SK-N-SH treated with all-trans-retinoic acid at 6 μM for 48 hours (cell line): ENCODE measurements around the gene NEK1.

ENCODE experiments used
- ATAC-seq: fragments of 200-7000 bp; cut with Tn5 transposase; 3 replicates; pipeline ENCODE4 v1.9.1; 2020; ENCODE audit warnings: mild to moderate bottlenecking, moderate library complexity
- BACH2 ChIP-seq: fragments of 250-450 bp; sonication (Bioruptor Pico); IDR thresholded peaks from 2 replicates; pipeline ENCODE4 v1.9.0; 2021; ENCODE audit warnings: mild to moderate bottlenecking, borderline replicate concordance
- CSDC2 ChIP-seq: fragments of 250-450 bp; sonication (Bioruptor Pico); IDR thresholded peaks from 2 replicates; pipeline ENCODE4 v1.5.0; 2020; ENCODE audit warnings: mild to moderate bottlenecking, moderate library complexity
- CSRNP3 ChIP-seq: fragments of 250-450 bp; sonication (Bioruptor Pico); IDR thresholded peaks from 2 replicates; pipeline ENCODE4 v1.5.1; 2021; ENCODE audit warnings: mild to moderate bottlenecking, moderate library complexity
- ESRRG ChIP-seq: fragments of 250-450 bp; sonication (Bioruptor Pico); IDR thresholded peaks from 2 replicates; pipeline ENCODE4 v1.6.1; 2021; ENCODE audit warnings: mild to moderate bottlenecking
- GLIS3 ChIP-seq: fragments of 250-450 bp; sonication (Bioruptor Pico); IDR thresholded peaks from 2 replicates; pipeline ENCODE4 v1.5.0; 2020; ENCODE audit warnings: mild to moderate bottlenecking, moderate library complexity
- ISL1 ChIP-seq: fragments of 250-450 bp; sonication (Bioruptor Pico); IDR thresholded peaks from 2 replicates; pipeline ENCODE4 v2.1.2; 2022; ENCODE audit warnings: mild to moderate bottlenecking, moderate library complexity
- OSR1 ChIP-seq: fragments of 250-450 bp; sonication (Bioruptor Pico); IDR thresholded peaks from 2 replicates; pipeline ENCODE4 v1.8.0; 2022; ENCODE audit warnings: moderate library complexity, mild to moderate bottlenecking, inconsistent platforms
- PPARA ChIP-seq: fragments of 250-450 bp; sonication (Bioruptor Pico); IDR thresholded peaks from 2 replicates; pipeline ENCODE4 v1.5.0; 2020; ENCODE audit warnings: mild to moderate bottlenecking, borderline replicate concordance
- RARB ChIP-seq: fragments of 250-450 bp; sonication (Bioruptor Pico); IDR thresholded peaks from 2 replicates; pipeline ENCODE4 v1.8.0; 2021; ENCODE audit warnings: mild to moderate bottlenecking, moderate library complexity
- SNAI2 ChIP-seq: fragments of 250-450 bp; sonication (Bioruptor Pico); IDR thresholded peaks from 2 replicates; pipeline ENCODE4 v1.5.0; 2020; ENCODE audit warnings: mild to moderate bottlenecking, moderate library complexity
- TCF4 ChIP-seq: fragments of 250-450 bp; sonication (Bioruptor Pico); IDR thresholded peaks from 2 replicates; pipeline ENCODE4 v1.8.0; 2021; ENCODE audit warnings: mild to moderate bottlenecking, moderate library complexity, borderline replicate concordance
- TSHZ2 ChIP-seq: fragments of 250-450 bp; sonication (Bioruptor Pico); IDR thresholded peaks from 2 replicates; pipeline ENCODE4 v1.5.0; 2020; ENCODE audit warnings: mild to moderate bottlenecking, moderate library complexity
- ZC3H10 ChIP-seq: fragments of 250-450 bp; sonication (Bioruptor Pico); IDR thresholded peaks from 2 replicates; pipeline ENCODE4 v1.5.1; 2021; ENCODE audit warnings: mild to moderate bottlenecking, moderate library complexity
- ZFP3 ChIP-seq: fragments of 250-450 bp; sonication (Bioruptor Pico); IDR thresholded peaks from 2 replicates; pipeline ENCODE4 v1.5.0; 2020; ENCODE audit warnings: mild to moderate bottlenecking, moderate library complexity
- ZFP30 ChIP-seq: fragments of 450-650 bp; formaldehyde crosslinking; IDR thresholded peaks from 2 replicates; pipeline ENCODE4 v1.5.0; 2022; ENCODE audit warnings: mild to moderate bottlenecking, moderate library complexity
- ZNF70 ChIP-seq: fragments of 450-650 bp; formaldehyde crosslinking; IDR thresholded peaks from 2 replicates; pipeline ENCODE4 v1.5.0; 2020; ENCODE audit warnings: mild to moderate bottlenecking, moderate library complexity
- ZNF8 ChIP-seq: fragments of 450-650 bp; formaldehyde crosslinking; IDR thresholded peaks from 2 replicates; pipeline ENCODE4 v1.5.0; 2020; ENCODE audit warnings: mild to moderate bottlenecking, moderate library complexity
- TF ChIP-seq, protein P1 (sequence below): fragments of 250-450 bp; sonication (Bioruptor Pico); IDR thresholded peaks from 2 replicates; pipeline ENCODE4 v1.5.1; 2020; ENCODE audit warnings: low read depth, mild to moderate bottlenecking, moderate library complexity
- TF ChIP-seq, protein P2 (sequence below): fragments of 250-450 bp; sonication (Bioruptor Pico); IDR thresholded peaks from 2 replicates; pipeline ENCODE4 v1.8.0; 2021; ENCODE audit warnings: low read depth, mild to moderate bottlenecking, moderate library complexity, borderline replicate concordance

NEK1 gene

DNA sequence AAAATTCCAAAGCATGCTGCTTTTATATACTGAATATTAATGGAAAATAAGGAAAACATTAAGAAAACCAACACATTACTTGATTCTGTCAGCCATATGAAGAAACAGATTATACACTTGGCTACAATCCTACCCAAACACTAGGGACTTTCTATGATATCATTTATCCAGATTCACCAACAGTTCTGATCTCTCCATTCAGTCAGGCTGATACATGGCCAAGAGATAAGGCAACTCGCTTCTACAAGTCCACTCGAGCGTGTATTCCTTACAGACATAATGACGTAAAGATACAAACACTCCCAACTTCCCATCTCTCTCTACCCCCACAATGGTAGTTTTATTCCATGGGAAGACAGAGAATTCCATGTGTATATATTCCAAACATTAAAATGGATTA is 44.5 kb downstream of the NEK1 start:
- ATAC-seq = no peak
- TF ChIP-seq BACH2 (CRISPR knock-in tag) = no peak
- no peak for TF ChIP-seq ZFP30 (CRISPR knock-in tag)
- peak; percentile 49 for TF ChIP-seq ISL1
- no peak for TF ChIP-seq ZNF70
- TF ChIP-seq CSDC2 = no peak
- no peak for TF ChIP-seq ZFP3 (CRISPR knock-in tag)
- 0 out of 2 replicates have a peak, but pooled peaks have one; percentile 43 for TF ChIP-seq GLIS3 (CRISPR knock-in tag)
- no peak for TF ChIP-seq PPARA
- no peak for TF ChIP-seq OSR1 (CRISPR knock-in tag)
- no peak for TF ChIP-seq ZNF8 (CRISPR knock-in tag)
- TF ChIP-seq CSRNP3 (CRISPR knock-in tag) = no peak
- no peak for TF ChIP-seq ZC3H10 (CRISPR knock-in tag)
- no peak for TF ChIP-seq ESRRG (CRISPR knock-in tag)
- TF ChIP-seq RARB (CRISPR knock-in tag) = no peak
- TF ChIP-seq, all 23 proteins: peak for 2

DNA sequence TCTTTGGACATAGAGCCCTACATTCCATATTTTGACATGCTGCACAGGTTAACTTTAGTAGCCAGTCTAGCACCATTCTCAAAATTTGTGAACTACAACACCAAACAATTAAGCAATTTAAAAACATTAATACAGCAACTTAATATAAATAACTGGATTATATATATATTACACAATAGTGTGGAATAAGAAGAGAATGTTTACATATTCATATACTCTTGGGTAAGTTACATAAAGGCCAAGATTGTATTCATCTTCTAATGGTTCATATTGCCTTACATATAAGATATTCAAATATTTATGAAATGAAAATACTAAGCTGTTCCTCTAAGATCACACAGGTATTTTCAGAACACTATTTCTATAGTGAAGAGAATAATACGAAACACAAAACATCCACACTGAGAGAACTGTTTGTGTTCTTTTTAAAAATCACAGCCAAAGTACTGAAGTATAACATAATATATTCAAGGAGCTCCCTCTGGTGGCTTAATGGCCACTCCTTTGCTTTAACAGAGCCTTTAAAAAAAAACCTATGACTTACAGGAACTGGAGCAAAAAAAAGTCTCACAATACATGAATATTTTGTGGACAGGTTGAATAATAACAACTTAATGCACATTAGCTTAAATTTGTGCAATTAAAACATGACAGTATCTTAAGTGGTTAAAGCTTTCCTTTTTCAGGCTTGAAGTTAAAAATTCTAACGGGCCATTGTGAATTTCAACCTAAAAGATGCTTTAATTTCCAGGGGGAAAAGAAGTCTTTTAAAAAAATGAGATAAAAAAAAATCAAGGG is 46.2 kb downstream of the NEK1 start:
- peak; percentile 96 for ATAC-seq
- TF ChIP-seq, protein P1, sequence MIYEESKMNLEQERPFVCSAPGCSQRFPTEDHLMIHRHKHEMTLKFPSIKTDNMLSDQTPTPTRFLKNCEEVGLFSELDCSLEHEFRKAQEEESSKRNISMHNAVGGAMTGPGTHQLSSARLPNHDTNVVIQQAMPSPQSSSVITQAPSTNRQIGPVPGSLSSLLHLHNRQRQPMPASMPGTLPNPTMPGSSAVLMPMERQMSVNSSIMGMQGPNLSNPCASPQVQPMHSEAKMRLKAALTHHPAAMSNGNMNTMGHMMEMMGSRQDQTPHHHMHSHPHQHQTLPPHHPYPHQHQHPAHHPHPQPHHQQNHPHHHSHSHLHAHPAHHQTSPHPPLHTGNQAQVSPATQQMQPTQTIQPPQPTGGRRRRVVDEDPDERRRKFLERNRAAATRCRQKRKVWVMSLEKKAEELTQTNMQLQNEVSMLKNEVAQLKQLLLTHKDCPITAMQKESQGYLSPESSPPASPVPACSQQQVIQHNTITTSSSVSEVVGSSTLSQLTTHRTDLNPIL (CRISPR knock-in tag) = no peak
- TF ChIP-seq ISL1 (no peak), TSHZ2 (CRISPR knock-in tag) (no peak), ESRRG (CRISPR knock-in tag) (no peak), CSRNP3 (CRISPR knock-in tag) (no peak), CSDC2 (no peak)

GRCh38 chr4:169565606-169566005 is 46.8 kb downstream of the NEK1 start:
- ATAC-seq = no peak

More at GRCh38 chr4:169565606-169566005, 46.8 kb downstream of the NEK1 start:
- TF ChIP-seq ISL1 = no peak
- TF ChIP-seq, protein P2, sequence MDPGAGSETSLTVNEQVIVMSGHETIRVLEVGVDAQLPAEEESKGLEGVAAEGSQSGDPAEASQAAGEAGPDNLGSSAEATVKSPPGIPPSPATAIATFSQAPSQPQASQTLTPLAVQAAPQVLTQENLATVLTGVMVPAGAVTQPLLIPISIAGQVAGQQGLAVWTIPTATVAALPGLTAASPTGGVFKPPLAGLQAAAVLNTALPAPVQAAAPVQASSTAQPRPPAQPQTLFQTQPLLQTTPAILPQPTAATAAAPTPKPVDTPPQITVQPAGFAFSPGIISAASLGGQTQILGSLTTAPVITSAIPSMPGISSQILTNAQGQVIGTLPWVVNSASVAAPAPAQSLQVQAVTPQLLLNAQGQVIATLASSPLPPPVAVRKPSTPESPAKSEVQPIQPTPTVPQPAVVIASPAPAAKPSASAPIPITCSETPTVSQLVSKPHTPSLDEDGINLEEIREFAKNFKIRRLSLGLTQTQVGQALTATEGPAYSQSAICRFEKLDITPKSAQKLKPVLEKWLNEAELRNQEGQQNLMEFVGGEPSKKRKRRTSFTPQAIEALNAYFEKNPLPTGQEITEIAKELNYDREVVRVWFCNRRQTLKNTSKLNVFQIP (CRISPR knock-in tag) = no peak
- no peak for TF ChIP-seq ZFP3 (CRISPR knock-in tag)
- TF ChIP-seq TCF4 (CRISPR knock-in tag) = no peak
- no peak for TF ChIP-seq ESRRG (CRISPR knock-in tag)
- TF ChIP-seq RARB (CRISPR knock-in tag) = no peak
- TF ChIP-seq, protein P1 (CRISPR knock-in tag) = no peak
- TF ChIP-seq PPARA = no peak
- no peak for TF ChIP-seq OSR1 (CRISPR knock-in tag)
- TF ChIP-seq GLIS3 (CRISPR knock-in tag) = no peak
- TF ChIP-seq SNAI2 (CRISPR knock-in tag) = no peak
- no peak for TF ChIP-seq BACH2 (CRISPR knock-in tag)
- TF ChIP-seq ZNF8 (CRISPR knock-in tag) = no peak
- TF ChIP-seq ZNF70 = no peak
- TF ChIP-seq CSRNP3 (CRISPR knock-in tag) = no peak
